HG03432 (cell line): Measurements from ENCODE around the gene FOXP1.
"Not testable (repeated sequence)": the region's sequence is repeated elsewhere in the genome, so short reads cannot be mapped to it uniquely, and the experiment has no call there.

ENCODE experiments used
- ATAC-seq: cut with Tn5 transposase; IDR thresholded peaks from one replicate; pipeline ENCODE4 v1.9.1; 2021; ENCODE audit warnings: mild to moderate bottlenecking, moderate library complexity; ENCODE audit not compliant: unreplicated experiment

The FOXP1 gene

GRCh38 chr3:71351403-71352149, 232.0 kb downstream of the FOXP1 start:
- ATAC-seq = no peak

DNA sequence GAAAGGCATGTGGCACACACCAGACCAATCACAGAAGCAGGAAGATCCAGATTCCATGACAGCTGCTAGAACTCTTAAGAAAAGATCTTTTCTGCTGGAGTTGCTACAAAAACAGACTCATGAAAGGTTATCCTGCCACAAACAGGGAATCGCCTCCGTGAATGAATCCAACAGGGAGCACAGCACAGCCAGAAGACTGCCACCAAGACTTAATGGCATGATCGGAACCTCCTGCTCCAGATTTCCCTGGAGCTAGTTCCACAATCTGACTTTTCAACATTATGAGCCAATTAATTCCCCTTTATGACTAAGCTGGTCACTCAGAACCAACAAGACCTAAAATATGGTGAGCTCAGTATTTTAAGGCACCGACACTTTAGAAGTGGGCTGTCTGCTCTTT, 232.5 kb downstream of the FOXP1 start:
- no peak for ATAC-seq

DNA sequence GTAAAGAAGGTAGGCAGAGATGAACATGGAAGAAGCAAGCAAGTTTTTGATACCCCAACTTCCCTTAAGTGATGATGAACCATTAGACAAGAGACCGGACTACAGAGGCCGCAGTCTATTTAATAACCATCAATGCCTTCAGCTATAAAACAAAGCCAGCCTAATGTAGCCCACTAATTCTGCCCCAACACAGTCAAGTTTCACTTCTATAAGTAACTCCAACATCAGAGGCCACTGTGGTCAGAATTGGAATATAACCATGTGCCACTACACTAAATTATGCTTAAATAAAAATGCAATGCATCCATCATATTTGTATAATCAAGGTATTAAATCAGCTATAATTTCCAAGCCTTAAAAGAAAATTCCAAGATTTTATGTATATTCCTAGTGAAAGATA, 234.7 kb downstream of the FOXP1 start:
- no peak for ATAC-seq

DNA sequence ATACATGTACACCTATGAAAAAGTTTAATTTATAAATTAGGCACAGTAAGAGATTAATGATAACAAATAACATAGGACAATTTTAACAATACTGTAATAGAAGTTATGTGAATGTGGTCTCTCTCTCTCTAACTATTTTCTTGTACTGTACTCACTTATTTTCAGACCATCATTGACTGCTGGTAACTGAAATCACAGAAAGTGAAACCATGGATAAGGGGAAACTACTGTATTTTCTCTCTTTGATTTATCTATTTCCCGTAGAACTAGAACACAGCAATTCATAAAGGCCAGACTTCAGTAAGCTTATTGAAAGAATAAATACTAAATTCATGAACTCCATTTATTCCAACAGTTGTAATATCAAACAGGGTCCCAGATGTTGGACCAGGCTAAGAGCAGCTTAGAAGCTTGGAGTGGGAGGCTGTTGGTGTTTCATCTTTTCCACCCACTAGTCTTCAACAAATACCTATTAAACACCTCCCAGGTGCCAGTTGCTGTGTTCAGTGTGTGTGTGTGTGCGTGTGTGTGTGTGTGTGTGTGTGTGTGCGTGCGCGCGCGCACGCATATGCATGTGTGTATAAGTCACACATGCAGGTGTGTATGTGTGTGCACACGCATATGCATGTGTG, 235.4 kb downstream of the FOXP1 start:
- no peak for ATAC-seq

GRCh38 chr3:71346061-71346460, 237.5 kb downstream of the FOXP1 start:
- ATAC-seq = no peak

DNA sequence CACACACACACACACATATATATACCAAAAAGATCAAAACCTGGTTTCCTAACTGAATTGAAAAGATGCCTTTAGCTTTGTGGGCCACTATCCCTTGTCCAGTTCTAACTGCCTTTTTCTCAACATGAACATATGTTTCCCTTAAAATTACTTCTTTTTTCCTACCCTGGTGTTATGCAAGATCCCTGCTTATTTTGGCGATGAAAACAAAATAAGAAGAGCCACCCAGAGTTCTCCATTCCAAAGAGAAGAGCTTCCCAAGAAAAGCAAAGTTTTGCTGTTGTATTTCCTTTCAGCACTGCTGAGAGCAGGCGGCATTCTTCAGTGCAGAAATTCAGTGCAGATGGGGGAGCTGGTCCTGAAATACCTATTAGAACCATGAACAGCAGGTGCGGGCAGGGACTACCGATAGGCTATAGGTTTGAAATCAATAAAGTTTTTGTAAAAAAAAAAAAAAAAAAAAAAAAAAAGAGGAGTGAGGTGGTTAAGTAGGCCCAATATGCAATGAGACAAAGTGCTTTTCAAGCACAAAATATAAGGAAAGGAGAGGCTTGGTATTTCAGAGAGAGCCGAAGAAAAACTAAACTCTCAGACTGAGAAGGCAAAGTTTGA, 238.0 kb downstream of the FOXP1 start:
- no peak for ATAC-seq

DNA sequence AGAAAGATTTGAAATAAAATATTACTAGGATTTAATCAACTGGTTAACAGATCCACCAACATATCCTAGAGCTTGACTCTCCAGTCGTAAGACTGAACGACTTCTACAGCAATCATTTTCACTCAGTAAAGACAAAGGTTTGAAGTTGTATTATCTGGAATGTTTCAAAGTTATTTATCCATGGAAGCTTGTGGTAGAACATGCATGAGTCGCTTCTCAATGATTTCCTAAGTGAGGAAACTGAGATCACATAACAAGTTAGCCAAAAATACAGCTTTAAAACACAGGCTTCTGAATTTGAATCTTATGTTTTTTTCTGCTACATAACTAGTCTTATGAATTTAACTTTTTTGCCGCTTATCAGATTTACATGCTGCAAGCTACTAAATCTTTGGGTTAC, 241.8 kb downstream of the FOXP1 start:
- ATAC-seq = no peak

- ATAC-seq = no peak
These were observed 244.5 kb downstream of the FOXP1 start for GRCh38 chr3:71339049-71339448.

GRCh38 chr3:71332813-71333212, 250.7 kb downstream of the FOXP1 start:
- no peak for ATAC-seq

DNA sequence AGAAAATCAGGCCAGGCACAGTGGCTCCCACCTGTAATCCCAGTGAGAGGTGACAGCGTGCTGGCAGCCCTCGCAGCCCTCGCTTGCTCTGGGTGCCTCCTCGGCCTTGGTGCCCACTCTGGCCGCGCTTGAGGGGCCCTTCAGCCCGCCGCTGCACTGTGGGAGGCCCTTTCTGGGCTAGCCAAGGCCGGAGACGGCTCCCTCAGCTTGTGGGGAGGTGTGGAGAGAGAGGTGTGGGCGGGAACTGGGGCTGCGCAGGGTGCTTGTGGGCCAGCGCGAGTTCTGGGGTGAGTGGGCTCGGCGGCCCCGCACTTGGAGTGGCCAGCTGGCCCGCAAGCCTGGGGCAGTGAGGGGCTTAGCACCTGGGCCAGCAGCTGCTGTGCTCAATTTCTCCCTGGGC, 252.6 kb downstream of the FOXP1 start:
- no peak for ATAC-seq

DNA sequence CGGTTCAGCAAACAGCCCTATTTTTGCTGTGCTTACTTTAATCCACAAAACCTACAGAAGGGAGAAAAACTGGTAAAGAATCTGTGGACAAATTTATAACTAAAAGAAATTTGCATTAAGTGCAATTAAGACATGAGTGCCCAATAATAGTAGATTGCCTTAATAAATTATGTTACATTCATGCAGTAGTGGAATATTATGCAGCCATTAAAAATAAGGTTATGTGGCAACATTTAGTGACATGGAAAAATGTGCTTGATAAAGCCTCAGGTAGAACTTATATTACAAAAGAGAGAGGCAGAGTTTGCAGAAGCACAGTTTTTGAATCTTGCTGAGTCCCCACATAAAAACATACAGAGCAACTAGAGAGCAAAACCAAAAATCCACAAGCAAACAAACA, 253.0 kb downstream of the FOXP1 start:
- ATAC-seq = no peak

GRCh38 chr3:71329817-71330216, 253.7 kb downstream of the FOXP1 start:
- ATAC-seq = no peak

DNA sequence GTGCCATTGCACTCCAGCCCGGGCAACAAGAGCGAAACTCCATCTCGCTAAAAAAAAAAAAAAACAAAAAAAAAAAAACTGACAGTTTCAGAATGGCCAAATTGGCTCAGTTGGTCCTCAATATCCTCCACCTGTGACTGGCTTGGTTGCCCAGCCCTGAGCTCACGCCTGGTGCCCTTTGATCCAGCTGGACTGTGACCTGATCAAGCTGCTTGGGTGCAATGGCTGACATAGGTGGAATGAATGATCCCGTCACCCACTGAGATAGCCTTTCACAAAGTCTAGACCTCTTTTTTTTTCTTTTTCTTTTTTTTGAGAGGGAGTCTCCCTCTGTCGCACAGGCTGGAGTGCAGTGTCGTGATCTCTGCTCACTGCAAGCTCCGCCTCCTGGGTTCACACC, 254.6 kb downstream of the FOXP1 start:
- no peak for ATAC-seq

DNA sequence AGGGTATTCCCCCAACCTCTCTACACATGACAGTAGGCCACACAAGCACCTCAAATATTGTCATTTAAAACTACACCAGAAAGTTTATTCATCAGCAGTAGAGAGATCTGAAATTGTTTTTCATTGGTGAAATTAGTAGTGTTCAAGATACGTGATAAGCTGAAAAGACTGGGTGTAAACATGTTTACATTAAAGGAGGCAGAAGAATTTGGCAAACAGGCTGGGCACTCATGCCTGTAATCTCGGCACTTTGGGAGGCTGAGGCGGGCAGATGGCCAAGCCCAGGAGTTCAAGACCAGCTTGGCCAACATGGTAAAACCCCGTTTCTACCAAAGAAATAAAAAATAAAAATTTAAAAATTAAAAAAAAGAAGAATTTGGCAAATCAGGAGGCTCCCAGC, 255.6 kb downstream of the FOXP1 start:
- ATAC-seq = no peak

- ATAC-seq = no peak
These were observed 257.8 kb downstream of the FOXP1 start for GRCh38 chr3:71325715-71326114.

DNA sequence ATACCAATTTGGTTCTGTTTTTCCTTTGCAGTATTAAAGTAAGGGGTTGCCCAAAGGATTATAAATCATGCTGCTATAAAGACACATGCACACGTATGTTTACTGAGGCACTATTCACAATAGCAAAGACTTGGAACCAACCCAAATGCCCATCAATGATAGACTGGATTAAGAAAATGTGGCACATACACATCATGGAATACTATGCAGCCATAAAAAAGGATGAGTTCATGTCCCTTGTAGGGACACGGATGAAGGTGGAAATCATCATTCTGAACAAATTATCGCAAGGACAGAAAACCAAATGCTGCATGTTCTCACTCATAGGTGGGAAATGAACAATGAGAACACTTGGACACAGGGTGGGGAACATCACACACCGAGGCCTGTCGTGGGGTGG, 259.3 kb downstream of the FOXP1 start:
- not testable (repeated sequence) for ATAC-seq

GRCh38 chr3:71323558-71323957, 260.0 kb downstream of the FOXP1 start:
- ATAC-seq = no peak

DNA sequence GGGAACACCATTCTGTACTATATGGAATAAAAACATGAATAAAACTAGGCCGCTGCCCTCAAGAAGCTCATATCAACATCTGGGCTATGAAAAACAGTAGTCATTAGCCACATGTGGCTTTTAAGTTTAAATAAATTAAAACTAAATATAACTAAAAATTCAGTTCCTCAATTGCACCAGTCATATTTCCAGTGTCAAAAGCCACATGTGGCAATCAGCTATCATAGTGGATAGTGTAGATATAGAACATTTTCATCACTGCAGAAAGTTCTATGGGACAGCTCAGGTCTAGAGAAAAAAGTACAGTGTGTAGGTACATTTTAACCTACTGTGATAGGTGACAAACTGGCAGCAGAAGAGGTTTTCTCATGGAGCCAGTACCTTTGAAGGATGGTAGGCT, 261.4 kb downstream of the FOXP1 start:
- ATAC-seq = no peak

GRCh38 chr3:71319771-71320170, 263.8 kb downstream of the FOXP1 start:
- ATAC-seq = no peak

DNA sequence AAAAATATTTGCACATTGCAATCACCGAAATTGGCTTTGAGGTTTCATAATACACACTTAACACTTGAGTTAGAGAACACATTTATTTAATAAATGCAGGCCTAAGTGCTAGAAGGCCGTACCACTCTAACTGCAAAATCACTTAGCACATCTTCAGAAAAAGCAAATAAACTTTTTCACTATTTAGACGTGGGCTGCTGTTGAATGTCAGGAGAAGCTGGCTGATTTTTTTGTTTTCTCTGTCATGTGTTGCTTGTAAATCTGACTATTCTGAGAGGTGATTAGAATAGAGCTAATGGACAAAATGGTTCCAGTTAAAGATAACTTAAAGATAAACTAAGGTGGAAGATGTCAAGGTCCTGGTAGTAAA, 265.1 kb downstream of the FOXP1 start:
- no peak for ATAC-seq

DNA sequence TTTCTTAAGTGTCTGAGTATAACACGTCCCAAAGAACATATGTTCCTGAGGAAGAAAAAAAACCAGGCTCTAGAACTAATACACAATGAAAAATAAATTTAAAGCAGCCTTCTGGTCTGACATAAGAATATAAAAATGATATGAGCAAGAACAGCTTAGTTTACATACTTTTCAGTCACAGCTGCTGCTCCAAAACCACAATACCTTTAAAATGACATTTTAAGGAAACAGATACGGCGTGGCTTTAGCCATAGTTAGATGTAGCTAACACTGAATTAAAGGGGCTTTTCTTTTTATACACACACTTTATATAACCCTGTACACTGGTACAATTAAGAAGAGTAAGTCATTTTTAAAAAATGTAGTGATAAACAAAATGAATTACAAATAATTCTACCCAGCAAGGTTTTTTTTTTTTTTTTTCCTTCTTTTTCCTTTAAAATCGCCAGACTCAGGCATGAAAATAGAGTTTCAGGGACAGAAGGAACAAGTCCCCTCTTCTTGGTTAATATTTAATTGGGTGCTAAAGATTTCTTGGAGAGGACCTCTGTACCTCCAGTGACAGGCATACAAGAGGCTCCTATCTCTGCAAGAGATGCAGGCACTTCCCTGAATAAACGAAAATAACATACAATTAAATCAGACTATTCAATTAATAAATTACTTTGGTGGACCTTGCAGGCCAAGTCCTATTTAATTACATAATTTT, 265.6 kb downstream of the FOXP1 start:
- ATAC-seq = no peak

- no peak for ATAC-seq
These were observed 266.4 kb downstream of the FOXP1 start for GRCh38 chr3:71317140-71317539.
